Measurements from ENCODE around the gene FRMD4B. TPM values are rescaled to one million over a fixed set of nuclear protein-coding genes. Genes with fewer than 3 reads are reported as not detected.

Gene FRMD4B
- total and polyA plus RNA-seq, 9 donors, result 4.2 to 42.0 (median 16.3) TPM

DNA sequence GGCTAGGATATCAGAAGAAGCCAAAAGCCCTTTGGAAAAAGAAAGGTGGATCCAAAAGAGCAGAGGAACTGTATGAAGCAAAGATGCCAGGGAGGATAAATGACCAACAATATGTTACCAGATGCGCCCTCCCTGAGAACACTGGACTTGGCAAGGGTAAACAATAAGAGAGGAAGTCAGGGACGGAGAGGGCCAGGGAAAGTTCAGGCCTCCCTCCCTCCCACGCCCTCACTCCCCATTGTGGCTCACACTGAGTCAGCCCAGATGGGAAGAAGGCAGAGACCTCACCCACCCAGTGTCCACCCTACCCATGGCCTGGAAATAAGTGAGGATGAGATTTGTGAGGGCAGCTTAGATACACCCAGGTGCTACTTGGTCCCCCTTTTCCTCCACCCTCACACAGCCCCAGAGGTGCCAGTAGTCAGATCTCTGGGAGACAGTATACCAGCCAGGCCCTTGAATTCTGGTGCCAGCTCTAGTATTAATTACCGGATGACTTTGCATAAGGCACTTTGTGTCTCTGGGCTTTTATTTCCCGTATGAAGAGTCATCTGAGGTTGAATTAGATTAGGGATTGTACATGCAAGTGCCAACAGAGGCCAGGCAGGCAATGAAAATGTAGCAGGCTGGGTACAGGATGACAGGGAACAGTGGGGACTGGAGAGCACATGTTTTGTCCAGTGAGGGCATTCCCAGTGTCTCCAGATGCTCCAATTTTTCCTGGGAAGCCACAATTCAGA, 35.1 kb upstream of the FRMD4B start:
- H3K4me3 ChIP-seq, result no peak overlapping the region
- no peaks in the 10 kb centered on the region for H3K36me3 ChIP-seq
- no peaks in the 10 kb centered on the region for H3K4me1 ChIP-seq (ENCODE audit: insufficient read depth)
- H3K27me3 ChIP-seq, result no peaks in the 10 kb centered on the region
- TF ChIP-seq, protein P1, sequence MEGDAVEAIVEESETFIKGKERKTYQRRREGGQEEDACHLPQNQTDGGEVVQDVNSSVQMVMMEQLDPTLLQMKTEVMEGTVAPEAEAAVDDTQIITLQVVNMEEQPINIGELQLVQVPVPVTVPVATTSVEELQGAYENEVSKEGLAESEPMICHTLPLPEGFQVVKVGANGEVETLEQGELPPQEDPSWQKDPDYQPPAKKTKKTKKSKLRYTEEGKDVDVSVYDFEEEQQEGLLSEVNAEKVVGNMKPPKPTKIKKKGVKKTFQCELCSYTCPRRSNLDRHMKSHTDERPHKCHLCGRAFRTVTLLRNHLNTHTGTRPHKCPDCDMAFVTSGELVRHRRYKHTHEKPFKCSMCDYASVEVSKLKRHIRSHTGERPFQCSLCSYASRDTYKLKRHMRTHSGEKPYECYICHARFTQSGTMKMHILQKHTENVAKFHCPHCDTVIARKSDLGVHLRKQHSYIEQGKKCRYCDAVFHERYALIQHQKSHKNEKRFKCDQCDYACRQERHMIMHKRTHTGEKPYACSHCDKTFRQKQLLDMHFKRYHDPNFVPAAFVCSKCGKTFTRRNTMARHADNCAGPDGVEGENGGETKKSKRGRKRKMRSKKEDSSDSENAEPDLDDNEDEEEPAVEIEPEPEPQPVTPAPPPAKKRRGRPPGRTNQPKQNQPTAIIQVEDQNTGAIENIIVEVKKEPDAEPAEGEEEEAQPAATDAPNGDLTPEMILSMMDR (IDR thresholded peaks at IDR 0.05), result no peak
- TF ChIP-seq POLR2A (IDR thresholded peaks at IDR 0.05) (no peak), EP300 (IDR thresholded peaks at IDR 0.05) (no peak)
- WGBS, 3 donors, result 72 to 79% (median 75%) methylated on average over 5 of the region's 5 CpGs
- DNase-seq, result no peak
- intact Hi-C loops (cut with DNase I), result loop anchor here in 1 of 4 donors (10.0 kb wide), 1 partner anchor 256 kb away; no protein-coding TSS in a partner anchor
- H3K9me3 ChIP-seq, result no peaks in the 10 kb centered on the region
- H3K27ac ChIP-seq, result no peak overlapping the region

GRCh38 chr3:69419276-69419675, 33.4 kb upstream of the FRMD4B start:
- DNase-seq, result no peak
- H3K9me3 ChIP-seq, result no peaks in the 10 kb centered on the region
- intact Hi-C loops (cut with DNase I), result loop anchor here in 2 of 4 donors (10.0 kb wide), 1 partner anchor 254 kb away; no protein-coding TSS in a partner anchor
- H3K4me3 ChIP-seq, result no peak overlapping the region
- no peak for TF ChIP-seq EP300 (IDR thresholded peaks at IDR 0.05)
- TF ChIP-seq, protein P1 (IDR thresholded peaks at IDR 0.05), result no peak
- no peak for TF ChIP-seq POLR2A (IDR thresholded peaks at IDR 0.05)
- no peaks in the 10 kb centered on the region for H3K4me1 ChIP-seq (ENCODE audit: insufficient read depth)
- no peak overlapping the region for H3K27ac ChIP-seq
- H3K36me3 ChIP-seq, result no peaks in the 10 kb centered on the region
- no peaks in the 10 kb centered on the region for H3K27me3 ChIP-seq
- 70 to 93% (median 86%) methylated on average over 3 of the region's 3 CpGs for WGBS, 3 donors

GRCh38 chr3:69417541-69418078, 31.7 kb upstream of the FRMD4B start:
- no peak overlapping the region for H3K27ac ChIP-seq

DNA sequence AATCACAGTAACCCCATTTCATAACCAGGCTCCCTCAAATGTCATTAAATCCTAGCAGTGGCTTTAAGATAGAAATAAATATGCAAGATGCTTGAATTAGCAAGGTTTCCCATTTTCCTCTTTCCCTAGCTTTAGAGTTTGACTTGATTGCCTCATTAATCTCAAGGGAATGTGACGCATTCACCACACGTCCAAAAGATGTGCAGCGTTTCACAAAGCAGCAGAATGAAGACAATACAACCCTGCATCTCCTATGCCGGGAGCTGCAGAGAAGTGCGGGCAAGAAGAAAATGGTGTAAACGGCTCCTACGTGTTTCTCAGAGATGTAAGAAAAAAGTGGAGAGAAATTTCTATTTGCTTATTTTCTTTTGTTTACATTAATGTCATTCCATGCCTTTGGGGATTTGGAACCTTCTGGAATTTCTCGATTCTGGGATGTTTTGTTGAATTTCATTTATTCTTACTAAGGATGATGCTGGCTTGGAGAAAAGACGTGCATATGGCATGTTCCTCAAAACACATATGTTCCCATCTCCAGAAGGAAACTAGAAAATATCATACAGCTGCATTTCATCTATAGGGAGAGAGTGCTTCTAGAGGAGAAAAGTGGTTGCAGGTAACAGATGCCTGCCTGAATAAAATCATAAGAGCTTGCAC, 27.8 kb upstream of the FRMD4B start:
- intact Hi-C loops (cut with DNase I), result loop anchor here in 2 of 4 donors (10.0 kb wide), 1 partner anchor 249 kb away; no protein-coding TSS in a partner anchor
- Histone ChIP-seq H3K27me3 (no peaks in the 10 kb centered on the region), H3K36me3 (no peaks in the 10 kb centered on the region), H3K4me3 (no peak overlapping the region), H3K27ac (no peak overlapping the region), H3K9me3 (no peaks in the 10 kb centered on the region), H3K4me1 (ENCODE audit: insufficient read depth) (no peaks in the 10 kb centered on the region)
- TF ChIP-seq, protein P1 (IDR thresholded peaks at IDR 0.05), result no peak
- no peak for TF ChIP-seq EP300 (IDR thresholded peaks at IDR 0.05)
- no peak for TF ChIP-seq POLR2A (IDR thresholded peaks at IDR 0.05)
- DNase-seq, result no peak
- 25 to 40% (median 37%) methylated on average over 9 of the region's 9 CpGs for WGBS, 3 donors

More at GRCh38 chr3:69417541-69418078, 31.7 kb upstream of the FRMD4B start:
- TF ChIP-seq EP300 (IDR thresholded peaks at IDR 0.05), result no peak
- TF ChIP-seq POLR2A (IDR thresholded peaks at IDR 0.05), result no peak
- TF ChIP-seq, protein P1 (IDR thresholded peaks at IDR 0.05), result no peak
- WGBS, 3 donors, result 93 to 97% (median 94%) methylated on average over 5 of the region's 5 CpGs
- Histone ChIP-seq H3K4me3 (no peak overlapping the region), H3K27me3 (no peaks in the 10 kb centered on the region), H3K4me1 (ENCODE audit: insufficient read depth) (no peaks in the 10 kb centered on the region), H3K36me3 (no peaks in the 10 kb centered on the region), H3K9me3 (no peaks in the 10 kb centered on the region)
- intact Hi-C loops (cut with DNase I), result loop anchor here in 2 of 4 donors (10.0 kb wide), 1 partner anchor 253 kb away; no protein-coding TSS in a partner anchor
- no peak for DNase-seq

All from ovary (tissue), 9 donors.